Measurements from ENCODE around the gene CHMP4A. TPM values are rescaled to one million over a fixed set of nuclear protein-coding genes. Genes with fewer than 3 reads are reported as not detected.

The CHMP4A gene
- total RNA-seq, 1 experiment from 2014 or later, result 32.7 TPM

- TF ChIP-seq, protein P1, sequence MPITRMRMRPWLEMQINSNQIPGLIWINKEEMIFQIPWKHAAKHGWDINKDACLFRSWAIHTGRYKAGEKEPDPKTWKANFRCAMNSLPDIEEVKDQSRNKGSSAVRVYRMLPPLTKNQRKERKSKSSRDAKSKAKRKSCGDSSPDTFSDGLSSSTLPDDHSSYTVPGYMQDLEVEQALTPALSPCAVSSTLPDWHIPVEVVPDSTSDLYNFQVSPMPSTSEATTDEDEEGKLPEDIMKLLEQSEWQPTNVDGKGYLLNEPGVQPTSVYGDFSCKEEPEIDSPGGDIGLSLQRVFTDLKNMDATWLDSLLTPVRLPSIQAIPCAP (CRISPR knock-in tag; IDR thresholded peaks at IDR 0.05), result no peak
- no peak for TF ChIP-seq FOXP4 (CRISPR knock-in tag; IDR thresholded peaks at IDR 0.05)
- TF ChIP-seq HMGA2 (CRISPR knock-in tag; IDR thresholded peaks at IDR 0.05), result no peak
- TF ChIP-seq PREB (CRISPR knock-in tag; IDR thresholded peaks at IDR 0.05; ENCODE audit: borderline replicate concordance), result no peak
- TF ChIP-seq ZNF425 (CRISPR knock-in tag; conservative IDR thresholded peaks at IDR 0.05), result no peak
- TF ChIP-seq ZNF263 (CRISPR knock-in tag; IDR thresholded peaks at IDR 0.05; ENCODE audit: low read depth), result no peak
- no peak for TF ChIP-seq ATF1 (CRISPR knock-in tag; IDR thresholded peaks at IDR 0.05)
- TF ChIP-seq, protein P2, sequence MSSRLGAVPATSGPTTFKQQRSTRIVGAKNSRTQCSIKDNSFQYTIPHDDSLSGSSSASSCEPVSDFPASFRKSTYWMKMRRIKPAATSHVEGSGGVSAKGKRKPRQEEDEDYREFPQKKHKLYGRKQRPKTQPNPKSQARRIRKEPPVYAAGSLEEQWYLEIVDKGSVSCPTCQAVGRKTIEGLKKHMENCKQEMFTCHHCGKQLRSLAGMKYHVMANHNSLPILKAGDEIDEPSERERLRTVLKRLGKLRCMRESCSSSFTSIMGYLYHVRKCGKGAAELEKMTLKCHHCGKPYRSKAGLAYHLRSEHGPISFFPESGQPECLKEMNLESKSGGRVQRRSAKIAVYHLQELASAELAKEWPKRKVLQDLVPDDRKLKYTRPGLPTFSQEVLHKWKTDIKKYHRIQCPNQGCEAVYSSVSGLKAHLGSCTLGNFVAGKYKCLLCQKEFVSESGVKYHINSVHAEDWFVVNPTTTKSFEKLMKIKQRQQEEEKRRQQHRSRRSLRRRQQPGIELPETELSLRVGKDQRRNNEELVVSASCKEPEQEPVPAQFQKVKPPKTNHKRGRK (CRISPR knock-in tag; IDR thresholded peaks at IDR 0.05; ENCODE audit: borderline replicate concordance), result no peak
- TF ChIP-seq, protein P3, sequence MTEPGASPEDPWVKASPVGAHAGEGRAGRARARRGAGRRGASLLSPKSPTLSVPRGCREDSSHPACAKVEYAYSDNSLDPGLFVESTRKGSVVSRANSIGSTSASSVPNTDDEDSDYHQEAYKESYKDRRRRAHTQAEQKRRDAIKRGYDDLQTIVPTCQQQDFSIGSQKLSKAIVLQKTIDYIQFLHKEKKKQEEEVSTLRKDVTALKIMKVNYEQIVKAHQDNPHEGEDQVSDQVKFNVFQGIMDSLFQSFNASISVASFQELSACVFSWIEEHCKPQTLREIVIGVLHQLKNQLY (CRISPR knock-in tag; IDR thresholded peaks at IDR 0.05), result no peak
- TF ChIP-seq ZNF219 (CRISPR knock-in tag; IDR thresholded peaks at IDR 0.05; ENCODE audit: borderline replicate concordance), result no peak
- TF ChIP-seq, protein P4, sequence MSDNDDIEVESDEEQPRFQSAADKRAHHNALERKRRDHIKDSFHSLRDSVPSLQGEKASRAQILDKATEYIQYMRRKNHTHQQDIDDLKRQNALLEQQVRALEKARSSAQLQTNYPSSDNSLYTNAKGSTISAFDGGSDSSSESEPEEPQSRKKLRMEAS (CRISPR knock-in tag; IDR thresholded peaks at IDR 0.05), result peak; percentile 50; the same call in 1 of the 2 replicates
These were observed 52.2 kb downstream of the CHMP4A start, which contains the start of gene IRF9 (continued) for GRCh38 chr14:24160850-24161804.

DNA sequence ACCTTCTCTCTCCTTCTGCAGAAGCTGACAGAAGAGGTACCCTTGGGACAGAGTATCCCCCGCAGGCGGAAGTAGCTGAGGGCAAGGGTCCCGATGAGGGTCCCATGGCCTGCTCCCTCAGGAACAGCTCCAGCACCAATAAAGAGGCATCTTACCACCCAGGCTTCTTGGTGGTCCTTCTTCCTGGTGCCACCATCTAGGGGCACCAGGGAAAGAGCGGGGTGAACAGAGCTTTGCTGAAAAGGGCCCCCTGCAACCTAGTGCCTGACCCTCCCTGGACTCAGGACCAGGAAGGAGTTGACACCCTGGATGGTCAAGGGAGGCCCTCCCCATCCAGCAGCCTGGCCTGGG lies 52.8 kb downstream of the CHMP4A start:
- TF ChIP-seq SOX15 (CRISPR knock-in tag; IDR thresholded peaks at IDR 0.05) (no peak), TP53 (CRISPR knock-in tag; IDR thresholded peaks at IDR 0.05) (no peak)
- TF ChIP-seq, protein P1 (CRISPR knock-in tag; IDR thresholded peaks at IDR 0.05), result no peak
- Mint-ChIP-seq H3K4me1 (peaks cover 13% of the 10 kb centered on the region), H3K9me3 (no peaks in the 10 kb centered on the region), H3K27me3 (ENCODE audit: low read depth) (no peaks in the 10 kb centered on the region), H3K27ac (no peak overlapping the region), H3K4me3 (no peak overlapping the region), H3K36me3 (peaks cover 40% of the 10 kb centered on the region)
- ChIA-PET POLR2A (interaction anchor here (0.6 to 2.3 kb wide), 11 partner anchors 10 to 875 kb away, joined by 3 to 13 read pairs (median 5); partner anchors contain the start of genes DCAF11, EMC9, IPO4 and NRL), CTCF (interaction anchor here (0.9 to 2.7 kb wide), 35 partner anchors 9 to 271 kb away, joined by 3 to 55 read pairs (median 7); partner anchors contain the start of genes CHMP4A, CIDEB, DCAF11 and DHRS1)
- no peak for ATAC-seq
- DNase-seq (ENCODE audit: low spot score), result no peak
